ENCODE results near the gene KRT5.

DNA sequence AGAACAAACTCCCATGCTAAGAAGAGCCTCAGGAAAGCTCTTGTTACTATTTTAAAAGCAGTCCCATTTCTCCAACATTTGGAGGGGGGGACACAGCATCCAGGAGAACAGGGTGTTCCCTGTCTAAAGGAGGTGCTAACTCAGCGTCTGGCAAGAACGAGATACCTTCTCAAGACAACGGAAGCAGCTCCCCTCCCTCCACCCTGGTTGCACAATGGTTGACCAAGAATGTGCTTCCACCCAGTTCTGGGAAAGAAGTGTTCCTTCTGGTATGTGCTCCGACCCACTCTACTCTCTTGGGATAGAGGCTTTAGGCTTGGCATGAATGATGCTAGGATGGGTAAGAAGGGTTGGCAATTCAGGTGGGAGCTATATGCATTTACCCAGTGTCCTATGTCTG, 25.7 kb downstream of the KRT5 start:
- TF ChIP-seq, protein P1, sequence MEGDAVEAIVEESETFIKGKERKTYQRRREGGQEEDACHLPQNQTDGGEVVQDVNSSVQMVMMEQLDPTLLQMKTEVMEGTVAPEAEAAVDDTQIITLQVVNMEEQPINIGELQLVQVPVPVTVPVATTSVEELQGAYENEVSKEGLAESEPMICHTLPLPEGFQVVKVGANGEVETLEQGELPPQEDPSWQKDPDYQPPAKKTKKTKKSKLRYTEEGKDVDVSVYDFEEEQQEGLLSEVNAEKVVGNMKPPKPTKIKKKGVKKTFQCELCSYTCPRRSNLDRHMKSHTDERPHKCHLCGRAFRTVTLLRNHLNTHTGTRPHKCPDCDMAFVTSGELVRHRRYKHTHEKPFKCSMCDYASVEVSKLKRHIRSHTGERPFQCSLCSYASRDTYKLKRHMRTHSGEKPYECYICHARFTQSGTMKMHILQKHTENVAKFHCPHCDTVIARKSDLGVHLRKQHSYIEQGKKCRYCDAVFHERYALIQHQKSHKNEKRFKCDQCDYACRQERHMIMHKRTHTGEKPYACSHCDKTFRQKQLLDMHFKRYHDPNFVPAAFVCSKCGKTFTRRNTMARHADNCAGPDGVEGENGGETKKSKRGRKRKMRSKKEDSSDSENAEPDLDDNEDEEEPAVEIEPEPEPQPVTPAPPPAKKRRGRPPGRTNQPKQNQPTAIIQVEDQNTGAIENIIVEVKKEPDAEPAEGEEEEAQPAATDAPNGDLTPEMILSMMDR (IDR thresholded peaks at IDR 0.05; ENCODE audit: poor library complexity): no peak
- TF ChIP-seq EZH2 (IDR thresholded peaks at IDR 0.05; ENCODE audit: borderline replicate concordance): no peak
